HCT116 (cell line): ENCODE results near the gene SNAP29. TPM values are rescaled to one million over a fixed set of nuclear protein-coding genes. Genes with fewer than 3 reads are reported as not detected.

Experiments
- ATAC-seq: fragments of 200-7000 bp; cut with Tn5 transposase; 2 replicates; pipeline ENCODE4 v1.9.1; 2020; ENCODE audit warnings: mild to moderate bottlenecking, moderate library complexity
- BruUV-seq: library from RNA; stranded (reverse); fragments of 400-500 nt; replicated peaks from 2 replicates; lab custom pipeline; 2021; lab: Mats Ljungman, UMichigan
- CTCF ChIA-PET: fragments of 300-600 bp; sonication (Branson Sonifier 250); formaldehyde crosslinking; loops from one replicate; lab custom pipeline; 2021; ENCODE audit warnings: antibody characterized with exemption; lab: Charles Lee
- POLR2A ChIA-PET: fragments of 300-600, 350-600 bp; sonication (Branson Sonifier 250); formaldehyde crosslinking; loops from one replicate; lab custom pipeline; 2021; ENCODE audit warnings: antibody characterized with exemption; lab: Charles Lee
- RAD21 ChIA-PET, 2 experiments: fragments of 300-600 bp; sonication (Branson Sonifier 250); formaldehyde crosslinking; loops; one replicate each; lab custom pipeline; 2023; ENCODE audit warnings: low total read pairs in 2 of 2; ENCODE audit not compliant: uncharacterized antibody in 2 of 2, unreplicated experiment in 2 of 2, low non-redundant PET in 1 of 2; lab: Charles Lee
- DNase-seq: peaks from one replicate; pipeline ENCODE4 v3.0.0-alpha.2; 2010; ENCODE audit warnings: low read depth, low spot score
- H2AFZ ChIP-seq: fragments of 200-600 bp; shearing (Covaris generic), sonication (generic); 2 replicates; pipeline ENCODE4 v1.6.1; 2017; ENCODE audit warnings: low read depth, mixed run types, mixed read lengths, antibody characterized with exemption, low read length; ENCODE audit not compliant: poor library complexity, severe bottlenecking
- H3K27ac ChIP-seq: 2 replicates; pipeline ENCODE4 v1.5.1; 2012; ENCODE audit warnings: low read depth, low read length
- H3K27me3 ChIP-seq: fragments of 200-600 bp; sonication (generic); 2 replicates; pipeline ENCODE4 v1.6.1; 2016; ENCODE audit warnings: mixed run types, low read length, mixed read lengths; ENCODE audit not compliant: insufficient read depth
- H3K36me3 ChIP-seq, 2 experiments: fragments of 200-500 bp in 1 of 2; fragments of 200-600 bp in 1 of 2; sonication (Bioruptor generic) in 1 of 2; sonication (generic) in 1 of 2; 2 replicates each; pipeline versions ENCODE4 v1.5.1 to v1.6.1; 2014 to 2016; ENCODE audit warnings: low read length in 2 of 2, inconsistent platforms in 1 of 2, mixed read lengths in 1 of 2, mixed run types in 1 of 2; ENCODE audit not compliant: insufficient read depth in 2 of 2, control insufficient read depth in 1 of 2
- H3K4me1 ChIP-seq, 2 experiments: fragments of 200-600 bp in 1 of 2; sonication (generic) in 1 of 2; 2 replicates each; pipeline versions ENCODE4 v1.5.1 to v1.6.1; 2012 to 2017; ENCODE audit warnings: low read length in 2 of 2, inconsistent platforms in 1 of 2, mild to moderate bottlenecking in 1 of 2, mixed read lengths in 1 of 2, mixed run types in 1 of 2, moderate library complexity in 1 of 2; ENCODE audit not compliant: insufficient read depth in 2 of 2, control insufficient read depth in 1 of 2
- H3K4me2 ChIP-seq: fragments of 200-600 bp; sonication (generic); 2 replicates; pipeline ENCODE4 v1.6.1; 2017; ENCODE audit warnings: mixed run types, low read length, mixed read lengths
- H3K4me3 ChIP-seq, 2 experiments: fragments of 200-600 bp in 1 of 2; sonication (generic) in 1 of 2; replicated peaks in 1 of 2; 2 replicates each; pipeline ENCODE4 v1.5.1; 2011 to 2016; ENCODE audit warnings: low read length in 2 of 2, control low read depth in 1 of 2, low read depth in 1 of 2, mild to moderate bottlenecking in 1 of 2, mixed read lengths in 1 of 2, mixed run types in 1 of 2
- H3K79me2 ChIP-seq: fragments of 200-600 bp; sonication (generic); 2 replicates; pipeline ENCODE4 v1.6.1; 2017; ENCODE audit warnings: mild to moderate bottlenecking, mixed run types, low read length, moderate library complexity, mixed read lengths; ENCODE audit not compliant: insufficient read depth
- H3K9ac ChIP-seq: fragments of 200-600 bp; sonication (generic); 2 replicates; pipeline ENCODE4 v1.6.1; 2016; ENCODE audit warnings: low read length, mixed read lengths
- H3K9me2 ChIP-seq: fragments of 200-600 bp; sonication (generic), shearing (Covaris generic); 2 replicates; pipeline ENCODE4 v1.6.1; 2017; ENCODE audit warnings: mixed run types, mild to moderate bottlenecking, moderate library complexity; ENCODE audit not compliant: insufficient read depth
- H3K9me3 ChIP-seq, 2 experiments: fragments of 200-500 bp in 1 of 2; fragments of 200-600 bp in 1 of 2; sonication (Bioruptor generic) in 1 of 2; sonication (generic) in 1 of 2; 2 replicates each; pipeline ENCODE4 v1.6.1; 2014 to 2017; ENCODE audit warnings: low read length in 2 of 2, mixed read lengths in 2 of 2, inconsistent platforms in 1 of 2, low read depth in 1 of 2, mild to moderate bottlenecking in 1 of 2, mixed run types in 1 of 2, moderate library complexity in 1 of 2; ENCODE audit not compliant: control insufficient read depth in 1 of 2, insufficient read depth in 1 of 2
- H4K20me1 ChIP-seq: fragments of 200-600 bp; sonication (generic), shearing (Covaris generic); 2 replicates; pipeline ENCODE4 v1.6.1; 2017; ENCODE audit warnings: mixed run types, mild to moderate bottlenecking, moderate library complexity; ENCODE audit not compliant: insufficient read depth
- ATF3 ChIP-seq: IDR thresholded peaks from 2 replicates; pipeline ENCODE4 v1.6.1; 2012
- CEBPB ChIP-seq: IDR thresholded peaks from 2 replicates; pipeline ENCODE4 v1.6.1; 2012; ENCODE audit warnings: low read depth
- CTCF ChIP-seq, 3 experiments: fragments of 200-600 bp in 1 of 3; sonication (generic) in 1 of 3; IDR thresholded peaks in 2 of 3; conservative IDR thresholded peaks in 1 of 3; 2 replicates each; pipeline ENCODE4 v1.5.1; 2012 to 2017; ENCODE audit warnings: low read depth in 2 of 3, low read length in 2 of 3, antibody characterized with exemption in 1 of 3, borderline replicate concordance in 1 of 3, control low read depth in 1 of 3, mild to moderate bottlenecking in 1 of 3, mixed read lengths in 1 of 3, mixed run types in 1 of 3, moderate library complexity in 1 of 3; ENCODE audit not compliant: insufficient read depth in 1 of 3
- EZH2 ChIP-seq: fragments of 200-600 bp; sonication (generic); IDR thresholded peaks from 2 replicates; pipeline ENCODE4 v1.6.1; 2017; ENCODE audit warnings: antibody characterized with exemption, mixed run types
- EZH2phosphoT487 ChIP-seq: fragments of 200-600 bp; IDR thresholded peaks from 2 replicates; pipeline ENCODE4 v1.6.1; 2018; ENCODE audit warnings: antibody characterized with exemption, borderline replicate concordance
- JUND ChIP-seq: IDR thresholded peaks from 2 replicates; pipeline ENCODE4 v1.6.1; 2012
- RAD21 ChIP-seq: IDR thresholded peaks from 2 replicates; pipeline ENCODE4 v1.6.1; 2012; ENCODE audit warnings: low read depth, mild to moderate bottlenecking
- REST ChIP-seq: IDR thresholded peaks from 2 replicates; pipeline ENCODE4 v1.6.1; 2012; ENCODE audit warnings: low read depth
- SIN3A ChIP-seq: IDR thresholded peaks from 2 replicates; pipeline ENCODE4 v1.6.1; 2012; ENCODE audit warnings: low read depth
- SP1 ChIP-seq: IDR thresholded peaks from 2 replicates; pipeline ENCODE4 v1.6.1; 2012; ENCODE audit warnings: low read depth
- TCF7L2 ChIP-seq: IDR thresholded peaks from 2 replicates; pipeline ENCODE4 v1.7.0; 2011; ENCODE audit warnings: borderline replicate concordance, inconsistent platforms; ENCODE audit not compliant: insufficient read depth, insufficient read length; ENCODE audit errors: extremely low read depth
- YY1 ChIP-seq: IDR thresholded peaks from 2 replicates; pipeline ENCODE4 v1.6.1; 2011; ENCODE audit warnings: low read length, low read depth, moderate library complexity, mild to moderate bottlenecking; ENCODE audit not compliant: insufficient replicate concordance; ENCODE audit errors: extremely low read depth
- ZBTB33 ChIP-seq: IDR thresholded peaks from 2 replicates; pipeline ENCODE4 v1.6.1; 2011; ENCODE audit warnings: mild to moderate bottlenecking, low read length, moderate library complexity; ENCODE audit not compliant: insufficient replicate concordance; ENCODE audit errors: extremely low read depth
- ZFX ChIP-seq: fragments of 450-650 bp; IDR thresholded peaks from 2 replicates; pipeline ENCODE4 v1.6.1; 2017
- intact Hi-C: fragments of 100-400 bp; cut with micrococcal nuclease; formaldehyde crosslinking; loops from 2 replicates; pipeline ENCODE4 v1.10.0; 2022
- total RNA-seq: library from RNA; stranded (reverse); gene quantifications from one replicate; pipeline ENCODE4 v1.2.1, GENCODE V29; 2021; ENCODE audit not compliant: unreplicated experiment

SNAP29 gene
- total RNA-seq, 1 experiment from 2014 or later = 27.3 TPM

GRCh38 chr22:20873214-20873613 lies 14.4 kb downstream of the SNAP29 start (continued):
- TF ChIP-seq REST = no peak

- CTCF ChIA-PET = interaction anchor here (0.7 to 1.1 kb wide), 2 partner anchors 10 kb away, joined by 3 to 5 read pairs; no protein-coding TSS in a partner anchor
- H3K79me2 ChIP-seq = no peaks in the 10 kb centered on the region
- H4K20me1 ChIP-seq = no peaks in the 10 kb centered on the region
- no peaks in the 10 kb centered on the region for H3K4me1 ChIP-seq
- 0 out of 4 replicates have a peak, but pooled peaks cover 0 to 2% of the 10 kb centered on the region in 2 experiments for H3K36me3 ChIP-seq
- H3K4me2 ChIP-seq = no peak overlapping the region
- DNase-seq (no peak), ATAC-seq (no peak)
- no peaks in the 10 kb centered on the region for H3K27me3 ChIP-seq
- H3K9me2 ChIP-seq = no peaks in the 10 kb centered on the region
- no peaks in the 10 kb centered on the region for H3K9me3 ChIP-seq
- POLR2A ChIA-PET = no interaction called here
- no peak overlapping the region for H3K9ac ChIP-seq
- H3K27ac ChIP-seq = no peak overlapping the region
- RAD21 ChIA-PET = no interaction called here
- no peak overlapping the region for H2AFZ ChIP-seq
- BruUV-seq = no TSS peak
- intact Hi-C loops = no loop called here
- H3K4me3 ChIP-seq = no peak overlapping the region
- no peak for TF ChIP-seq CEBPB
- no peak for TF ChIP-seq EZH2
- no peak for TF ChIP-seq EZH2phosphoT487
- TF ChIP-seq SP1 = no peak
- no peak for TF ChIP-seq TCF7L2
- no peak for TF ChIP-seq ATF3
- no peak for TF ChIP-seq RAD21
- TF ChIP-seq YY1 = no peak
- no peak for TF ChIP-seq ZFX
- TF ChIP-seq CTCF (IDR thresholded peaks at IDR 0.05 in 2 of 3, conservative IDR thresholded peaks at IDR 0.05 in 1 of 3; ENCODE audit: borderline replicate concordance in 1 of 3, insufficient read depth in 1 of 3, low read depth in 2 of 3, low read length in 2 of 3) = no peak
- no peak for TF ChIP-seq JUND
- TF ChIP-seq SIN3A = no peak
- TF ChIP-seq ZBTB33 = no peak
These were observed 16.5 kb downstream of the SNAP29 start for GRCh38 chr22:20875296-20875695.
